ENCODE results near the gene CRHR1.

- no peak for TF ChIP-seq CTCF (IDR thresholded peaks at IDR 0.05)
- no peak for TF ChIP-seq POLR2A (IDR thresholded peaks at IDR 0.05)
Measured at GRCh38 chr17:45747911-45748310, 36.2 kb upstream of the CRHR1 start.
